Endodermal cell (in vitro differentiated cells): ENCODE data around the gene TDRD1. TPM values are rescaled to one million over a fixed set of nuclear protein-coding genes. Genes with fewer than 3 reads are reported as not detected.
A peak's percentile ranks its signal among the peaks of the same experiment; 100 is the strongest.

Experiments
- DNase-seq: peaks from one replicate; pipeline ENCODE4 v3.0.0-alpha.2; 2017
- H3K27ac ChIP-seq: 2 replicates; pipeline ENCODE4 v1.5.1; 2013; ENCODE audit warnings: mild to moderate bottlenecking, low read depth, low read length, moderate library complexity
- H3K27me3 ChIP-seq: 2 replicates; pipeline ENCODE4 v1.6.1; 2013; ENCODE audit warnings: mild to moderate bottlenecking, low read length, moderate library complexity; ENCODE audit not compliant: insufficient read depth, control insufficient read depth, poor library complexity, severe bottlenecking
- H3K36me3 ChIP-seq: 2 replicates; pipeline ENCODE4 v1.7.0; 2013; ENCODE audit warnings: mild to moderate bottlenecking, low read length, moderate library complexity; ENCODE audit not compliant: control insufficient read depth, insufficient read depth
- H3K4me1 ChIP-seq: one replicate; pipeline ENCODE4 v1.7.0; 2013; ENCODE audit warnings: low read length; ENCODE audit not compliant: control insufficient read depth, insufficient read depth
- H3K4me3 ChIP-seq: 2 replicates; pipeline ENCODE4 v1.5.1; 2013; ENCODE audit warnings: mild to moderate bottlenecking, low read length, moderate library complexity
- H3K9ac ChIP-seq: 2 replicates; pipeline ENCODE4 v1.6.1; 2013; ENCODE audit warnings: mild to moderate bottlenecking, low read length, moderate library complexity; ENCODE audit not compliant: poor library complexity, severe bottlenecking; ENCODE audit errors: extremely low read depth
- H3K9me3 ChIP-seq: 2 replicates; pipeline ENCODE4 v1.6.1; 2013; ENCODE audit warnings: mild to moderate bottlenecking, low read length, moderate library complexity; ENCODE audit not compliant: control insufficient read depth
- H3K27ac Mint-ChIP-seq: 2 replicates; pipeline ENCODE4 v1.8.0; 2020; ENCODE audit warnings: mixed read lengths
- H3K27me3 Mint-ChIP-seq: 2 replicates; pipeline ENCODE4 v1.8.0; 2021; ENCODE audit warnings: mild to moderate bottlenecking, mixed read lengths; ENCODE audit not compliant: insufficient read depth
- H3K36me3 Mint-ChIP-seq: 2 replicates; pipeline ENCODE4 v1.8.0; 2020; ENCODE audit warnings: low read depth, mixed read lengths
- H3K4me1 Mint-ChIP-seq: 2 replicates; pipeline ENCODE4 v1.8.0; 2020; ENCODE audit warnings: mixed read lengths
- H3K4me3 Mint-ChIP-seq: 2 replicates; pipeline ENCODE4 v1.8.0; 2020; ENCODE audit warnings: mild to moderate bottlenecking, moderate library complexity, mixed read lengths
- H3K9me3 Mint-ChIP-seq: 2 replicates; pipeline ENCODE4 v1.8.0; 2020; ENCODE audit warnings: mild to moderate bottlenecking, mixed read lengths
- WGBS, 2 experiments: methylation state at CpG; one replicate each; pipeline versions ENCODE4 v1.1.5 to v1.1.7; 2013; ENCODE audit warnings: missing lambda C conversion rate in 2 of 2, mixed read lengths in 1 of 2; ENCODE audit not compliant: insufficient coverage in 1 of 2, insufficient read length in 1 of 2; 5-methylcytosine and 5-hydroxymethylcytosine counted together
- total RNA-seq, 2 donors: library from RNA; stranded (reverse); fragmentation: NEBNext Ultra II Directional in 1 of 2; extraction: Animal tissue kit (Norgen Biotek cat#: 25700) in 1 of 2; gene quantifications; 2 replicates in 1 of 2; 3 replicates in 1 of 2; pipeline ENCODE4 v1.2.1, GENCODE V29; 2021
- TF ChIP-seq, protein P1 (sequence below): fragments of 200-600 bp; sonication (generic); conservative IDR thresholded peaks from 2 replicates; pipeline ENCODE4 v1.5.0; 2021; ENCODE audit warnings: antibody characterized with exemption, mild to moderate bottlenecking

The TDRD1 gene
- total RNA-seq, 2 donors from 2014 or later = 0.09 to 0.15 TPM

DNA sequence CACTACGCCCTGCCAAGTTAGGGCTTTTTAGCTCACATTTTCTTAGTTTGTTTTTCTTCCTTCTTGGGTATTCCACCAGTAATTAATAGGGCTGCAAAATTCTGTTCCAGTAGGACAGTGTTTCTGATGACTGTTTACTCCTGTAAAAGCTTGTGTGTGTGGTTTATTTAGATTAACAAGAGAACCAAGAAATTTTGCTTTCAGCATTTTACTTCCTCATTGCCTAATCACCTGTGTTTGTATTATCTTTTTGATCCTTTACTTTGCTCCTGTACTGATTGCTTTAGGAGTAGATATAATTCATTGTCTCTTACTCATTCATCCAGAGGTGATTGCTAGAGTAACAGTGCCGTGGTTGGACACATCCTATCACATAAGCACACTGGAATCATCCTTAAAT is 27.7 kb downstream of the TDRD1 start:
- no peaks in the 10 kb centered on the region for H3K4me1 ChIP-seq
- H3K27me3 ChIP-seq = no peaks in the 10 kb centered on the region
- H3K4me1 Mint-ChIP-seq = no peaks in the 10 kb centered on the region
- H3K36me3 Mint-ChIP-seq = no peaks in the 10 kb centered on the region
- no peak overlapping the region for H3K4me3 ChIP-seq
- H3K27me3 Mint-ChIP-seq = no peaks in the 10 kb centered on the region
- H3K9ac ChIP-seq = no peak overlapping the region
- TF ChIP-seq, protein P1, sequence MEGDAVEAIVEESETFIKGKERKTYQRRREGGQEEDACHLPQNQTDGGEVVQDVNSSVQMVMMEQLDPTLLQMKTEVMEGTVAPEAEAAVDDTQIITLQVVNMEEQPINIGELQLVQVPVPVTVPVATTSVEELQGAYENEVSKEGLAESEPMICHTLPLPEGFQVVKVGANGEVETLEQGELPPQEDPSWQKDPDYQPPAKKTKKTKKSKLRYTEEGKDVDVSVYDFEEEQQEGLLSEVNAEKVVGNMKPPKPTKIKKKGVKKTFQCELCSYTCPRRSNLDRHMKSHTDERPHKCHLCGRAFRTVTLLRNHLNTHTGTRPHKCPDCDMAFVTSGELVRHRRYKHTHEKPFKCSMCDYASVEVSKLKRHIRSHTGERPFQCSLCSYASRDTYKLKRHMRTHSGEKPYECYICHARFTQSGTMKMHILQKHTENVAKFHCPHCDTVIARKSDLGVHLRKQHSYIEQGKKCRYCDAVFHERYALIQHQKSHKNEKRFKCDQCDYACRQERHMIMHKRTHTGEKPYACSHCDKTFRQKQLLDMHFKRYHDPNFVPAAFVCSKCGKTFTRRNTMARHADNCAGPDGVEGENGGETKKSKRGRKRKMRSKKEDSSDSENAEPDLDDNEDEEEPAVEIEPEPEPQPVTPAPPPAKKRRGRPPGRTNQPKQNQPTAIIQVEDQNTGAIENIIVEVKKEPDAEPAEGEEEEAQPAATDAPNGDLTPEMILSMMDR = no peak
- H3K9me3 ChIP-seq = no peaks in the 10 kb centered on the region
- no peak overlapping the region for H3K4me3 Mint-ChIP-seq
- 94 to 100% methylated on average over 2 of the region's 2 CpGs for WGBS, 2 experiments
- no peaks in the 10 kb centered on the region for H3K36me3 ChIP-seq
- no peak overlapping the region for H3K27ac ChIP-seq
- no peak overlapping the region for H3K27ac Mint-ChIP-seq
- no peaks in the 10 kb centered on the region for H3K9me3 Mint-ChIP-seq
- DNase-seq = no peak

DNA sequence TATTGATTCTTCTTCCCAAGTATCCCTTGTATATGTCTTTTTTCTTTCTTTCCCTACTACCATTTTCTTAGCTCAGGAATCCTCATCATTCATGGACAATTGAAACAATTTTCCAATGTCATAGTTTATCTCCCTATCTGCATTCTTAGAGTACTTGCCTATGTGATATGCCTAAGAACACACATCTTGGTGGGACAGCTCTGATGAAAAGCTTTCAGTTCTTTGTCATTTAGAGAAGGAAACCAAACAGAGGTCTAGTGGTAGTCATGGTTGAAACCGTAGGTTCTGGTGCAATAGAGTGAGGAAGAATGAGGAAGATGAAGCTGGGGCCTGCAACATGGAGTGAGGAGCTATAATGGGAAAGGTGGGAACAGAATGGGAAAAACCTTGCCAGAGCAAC is 28.2 kb downstream of the TDRD1 start:
- 85% methylated on average over 1 of the region's 1 CpG; no CpG with 5 or more reads in 1 of the 2 experiments for WGBS, 2 experiments
- TF ChIP-seq, protein P1 = no peak
- Histone ChIP-seq H3K27me3 (no peaks in the 10 kb centered on the region), H3K9ac (no peak overlapping the region), H3K36me3 (no peaks in the 10 kb centered on the region), H3K9me3 (no peaks in the 10 kb centered on the region), H3K4me1 (no peaks in the 10 kb centered on the region), H3K27ac (no peak overlapping the region), H3K4me3 (no peak overlapping the region)
- no peak overlapping the region for H3K27ac Mint-ChIP-seq
- H3K9me3 Mint-ChIP-seq = no peaks in the 10 kb centered on the region
- no peak for DNase-seq
- no peaks in the 10 kb centered on the region for H3K36me3 Mint-ChIP-seq
- no peaks in the 10 kb centered on the region for H3K27me3 Mint-ChIP-seq
- H3K4me3 Mint-ChIP-seq = no peak overlapping the region
- no peaks in the 10 kb centered on the region for H3K4me1 Mint-ChIP-seq

DNA sequence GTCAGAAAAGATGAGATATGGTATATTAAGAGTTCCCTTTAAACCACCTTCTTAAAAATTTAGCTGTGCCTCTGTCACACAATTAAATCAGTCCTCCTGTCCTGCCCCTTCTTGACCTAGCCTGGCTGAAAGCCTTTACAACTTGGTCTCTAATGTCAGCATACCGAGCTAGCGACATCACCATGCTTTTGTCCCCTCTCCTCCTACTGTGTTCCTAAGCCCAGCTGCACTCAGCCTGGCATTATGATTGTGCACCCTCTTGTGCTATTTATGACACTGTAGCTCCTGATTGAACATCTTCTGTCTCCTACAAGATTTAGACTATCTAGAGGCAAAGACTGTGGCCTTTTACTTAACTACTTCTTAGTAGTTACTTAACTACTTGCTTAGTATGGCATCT is 29.2 kb downstream of the TDRD1 start:
- TF ChIP-seq, protein P1 = no peak
- H3K4me1 Mint-ChIP-seq = no peaks in the 10 kb centered on the region
- WGBS, 2 experiments = 79 to 83% methylated on average over 2 of the region's 2 CpGs

More for the DNA sequence above, 29.2 kb downstream of the TDRD1 start:
- peak overlapping the region; percentile 51 for H3K27ac ChIP-seq
- H3K27me3 ChIP-seq = no peaks in the 10 kb centered on the region
- no peaks in the 10 kb centered on the region for H3K4me1 ChIP-seq
- Mint-ChIP-seq H3K27me3 (no peaks in the 10 kb centered on the region), H3K4me3 (no peak overlapping the region), H3K27ac (no peak overlapping the region), H3K36me3 (no peaks in the 10 kb centered on the region), H3K9me3 (no peaks in the 10 kb centered on the region)
- H3K9me3 ChIP-seq = no peaks in the 10 kb centered on the region
- no peak overlapping the region for H3K4me3 ChIP-seq
- H3K36me3 ChIP-seq = no peaks in the 10 kb centered on the region
- peak; percentile 64 for DNase-seq
- H3K9ac ChIP-seq = no peak overlapping the region
